Suprapubic skin (tissue), 4 donors: ENCODE measurements around the gene MYL12B.

Source experiments
- CTCF ChIP-seq, 2 donors: fragments of 200-600 bp in 1 of 2; fragments of 450-650 bp in 1 of 2; sonication (generic) in 1 of 2; IDR thresholded peaks; one replicate each; pipeline ENCODE4 v1.5.1; 2016 to 2019; ENCODE audit warnings: antibody characterized with exemption in 2 of 2, mild to moderate bottlenecking in 1 of 2, moderate library complexity in 1 of 2
- EP300 ChIP-seq: sonication (generic); formaldehyde crosslinking; IDR thresholded peaks from one replicate; pipeline ENCODE4 v1.6.1; 2017; ENCODE audit warnings: antibody characterized with exemption
- POLR2AphosphoS5 ChIP-seq, 3 donors: sonication (generic); formaldehyde crosslinking; IDR thresholded peaks; one replicate each; pipeline ENCODE4 v1.6.1; 2017; ENCODE audit warnings: antibody characterized with exemption in 3 of 3

- TF ChIP-seq POLR2AphosphoS5 (IDR thresholded peaks at IDR 0.05) (peak in 2 of 3 donors; percentile 54 to 83), CTCF (IDR thresholded peaks at IDR 0.05) (no peak), EP300 (no peak)
These were observed 43.4 kb downstream of the MYL12B start for GRCh38 chr18:3305354-3305762.
